Mucosa of gallbladder (tissue), 1 donor: ENCODE data around the gene TMEM151A. TPM values are rescaled to one million over a fixed set of nuclear protein-coding genes. Genes with fewer than 3 reads are reported as not detected.
"Not testable (repeated sequence)": the region's sequence is repeated elsewhere in the genome, so short reads cannot be mapped to it uniquely, and the experiment has no call there.

Experiments used
- DNase-seq: peaks from one replicate; pipeline ENCODE4 v3.0.0-alpha.2; 2020; ENCODE audit warnings: low spot score
- total RNA-seq: library from RNA; stranded (reverse); gene quantifications from one replicate; pipeline ENCODE4 v1.2.1, GENCODE V29; 2021
- donor health status: DM: no; HTN: no; CAD: no.

Gene TMEM151A
- total RNA-seq: 61.6 TPM

DNA sequence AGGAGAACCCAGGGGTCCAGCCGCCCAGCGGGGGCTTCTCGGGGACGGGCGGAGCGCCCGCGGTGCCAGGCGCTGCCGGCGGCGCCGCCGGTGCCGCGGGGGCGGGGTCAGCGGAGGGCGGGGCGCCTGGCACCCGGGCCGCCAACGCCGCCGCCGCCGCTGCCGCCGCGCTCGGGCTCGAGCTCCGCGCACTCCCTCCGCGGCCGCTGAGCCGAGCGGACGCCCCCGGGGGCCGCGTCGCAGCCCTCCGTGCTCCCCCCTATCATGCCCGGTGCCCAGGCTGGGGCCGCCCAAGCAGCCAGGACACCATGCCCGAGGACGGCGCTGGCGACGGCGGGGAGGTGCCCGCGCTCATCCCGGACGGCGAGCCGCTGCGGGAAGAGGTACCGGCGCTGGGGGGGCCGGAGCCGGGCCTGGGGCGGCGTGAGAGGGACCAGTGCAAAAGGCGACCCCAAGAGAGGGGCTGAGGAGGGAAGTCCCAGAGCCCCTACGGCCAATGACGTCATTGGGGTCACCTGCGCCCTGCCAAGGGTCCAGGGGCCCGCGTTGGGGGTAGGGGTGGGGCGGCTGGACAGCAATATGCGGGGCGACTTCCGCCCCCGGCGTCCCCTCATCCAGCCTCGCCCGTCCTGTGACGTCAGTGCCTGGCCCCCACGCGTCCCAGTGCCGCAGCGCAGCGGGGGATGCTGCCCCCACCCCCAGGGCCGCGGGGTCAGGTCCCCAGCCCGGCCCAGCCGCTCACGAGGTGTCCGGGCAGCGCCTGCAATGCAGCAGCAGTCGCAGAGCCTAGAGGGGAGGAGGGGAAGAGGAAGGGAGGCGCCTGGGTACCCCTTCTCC lies at the start of gene TMEM151A:
TSS of gene TMEM151A (plus strand) at position 189 of the 837 bp plus-strand sequence. CDS start at position 309, 120 bp downstream.
- no peak for DNase-seq

DNA sequence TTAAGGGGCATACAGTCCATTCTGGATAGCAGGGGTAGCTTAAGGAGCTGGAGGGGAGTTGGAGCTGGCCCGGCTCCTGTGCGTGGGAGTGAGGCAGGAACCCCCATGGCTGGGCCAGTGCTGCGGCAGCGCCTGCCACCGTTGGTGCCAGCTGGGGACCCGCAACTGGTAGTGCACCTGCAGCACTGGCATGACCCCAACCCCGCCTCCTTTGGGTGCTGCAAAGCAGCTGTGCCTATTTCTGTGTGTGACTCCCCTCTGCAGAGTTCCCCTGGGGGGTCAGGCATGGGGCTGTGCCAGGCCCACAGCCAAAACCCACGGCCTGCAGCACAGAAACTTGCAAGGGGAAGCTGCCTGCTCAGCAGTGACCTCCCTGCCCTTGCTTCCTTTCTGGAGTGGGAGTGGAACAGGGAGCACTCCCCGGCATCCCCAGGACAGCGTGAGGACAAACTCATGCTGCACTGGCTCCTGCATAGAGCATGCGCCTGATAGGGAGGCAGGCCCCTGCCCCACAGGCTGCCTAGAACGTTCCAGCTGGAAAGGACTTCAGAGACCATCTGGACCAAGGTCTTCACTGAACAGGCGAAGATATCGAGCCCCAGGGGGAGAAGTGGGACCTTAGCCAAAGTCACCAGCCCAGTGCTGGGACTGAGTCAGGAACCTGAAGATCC lies 49.5 kb upstream of the TMEM151A start:
- DNase-seq: no peak

DNA sequence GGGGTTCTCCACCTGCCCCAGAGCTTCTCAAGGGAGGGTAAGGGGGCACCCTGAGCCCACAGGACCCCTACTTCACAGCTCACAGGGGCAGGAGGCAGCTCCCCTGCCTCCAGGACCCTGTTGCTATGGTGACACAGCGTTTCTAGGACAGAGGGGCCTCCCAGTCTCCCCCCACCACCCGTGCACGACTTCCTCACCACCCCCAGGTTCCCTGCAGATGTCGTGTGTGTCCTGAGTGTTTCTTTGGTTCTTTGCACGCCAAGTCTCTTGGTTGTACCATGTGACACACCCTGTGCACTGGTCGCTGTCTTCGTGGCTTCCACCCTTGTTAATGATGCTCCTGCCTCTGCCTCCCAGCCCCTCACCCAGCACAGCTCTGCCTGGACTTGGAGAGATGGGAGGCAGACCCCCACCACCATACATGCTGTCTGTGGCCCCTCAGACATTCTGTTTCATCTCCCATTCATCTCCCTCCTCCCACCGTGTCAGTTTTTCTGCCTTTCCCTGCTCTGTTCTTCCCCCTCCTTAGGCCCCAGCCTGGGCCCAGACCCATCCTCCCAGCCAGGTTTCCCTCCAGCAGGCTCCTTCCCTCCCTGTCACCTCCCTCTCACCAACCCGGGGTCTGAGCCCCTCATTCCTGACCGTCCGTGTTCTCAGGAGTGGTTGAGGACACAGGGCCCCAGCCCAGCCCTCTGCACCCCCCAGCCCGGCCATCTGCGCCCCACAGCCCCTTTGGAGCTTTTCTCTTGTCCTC lies 47.7 kb upstream of the TMEM151A start:
- DNase-seq: no peak

DNA sequence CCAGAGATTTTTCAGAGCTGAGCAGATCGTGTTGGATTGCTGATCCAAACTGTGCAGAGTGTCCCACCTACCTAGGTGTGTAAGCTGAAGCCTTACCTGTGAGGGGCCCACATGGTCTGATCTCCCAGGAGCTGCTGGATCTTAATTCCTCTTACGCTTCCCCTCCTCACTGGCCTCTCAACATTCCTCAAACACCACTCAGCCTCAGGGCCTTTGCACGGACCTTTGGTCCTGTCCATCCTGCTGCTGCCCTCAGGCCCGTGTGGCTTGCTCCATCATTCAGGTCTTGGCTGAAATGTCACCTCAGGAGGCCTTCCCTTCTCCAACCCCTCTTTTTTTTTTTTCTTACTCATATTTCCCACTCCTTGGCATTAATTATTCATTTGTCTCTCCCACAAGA lies 44.4 kb upstream of the TMEM151A start:
- DNase-seq: no peak

DNA sequence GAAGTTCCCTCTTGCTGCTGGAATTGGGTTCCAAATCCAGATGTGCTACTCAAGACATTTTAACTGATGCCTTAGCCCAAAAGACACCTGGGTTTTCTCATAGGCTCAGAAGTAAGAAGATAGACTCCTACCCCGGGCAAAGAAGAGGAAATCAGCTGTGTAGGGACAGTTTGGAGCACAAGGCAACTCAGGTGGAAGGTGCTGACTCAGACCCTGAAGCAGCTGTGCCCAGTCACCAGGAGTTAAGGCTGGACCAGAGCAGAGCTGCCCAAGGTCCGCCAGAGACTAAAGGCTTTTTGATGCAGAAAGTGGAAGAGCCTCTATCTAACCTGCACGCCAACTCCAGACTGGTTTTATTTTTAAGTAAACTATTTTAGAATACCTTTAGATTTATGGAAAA lies 43.9 kb upstream of the TMEM151A start:
- no peak for DNase-seq

DNA sequence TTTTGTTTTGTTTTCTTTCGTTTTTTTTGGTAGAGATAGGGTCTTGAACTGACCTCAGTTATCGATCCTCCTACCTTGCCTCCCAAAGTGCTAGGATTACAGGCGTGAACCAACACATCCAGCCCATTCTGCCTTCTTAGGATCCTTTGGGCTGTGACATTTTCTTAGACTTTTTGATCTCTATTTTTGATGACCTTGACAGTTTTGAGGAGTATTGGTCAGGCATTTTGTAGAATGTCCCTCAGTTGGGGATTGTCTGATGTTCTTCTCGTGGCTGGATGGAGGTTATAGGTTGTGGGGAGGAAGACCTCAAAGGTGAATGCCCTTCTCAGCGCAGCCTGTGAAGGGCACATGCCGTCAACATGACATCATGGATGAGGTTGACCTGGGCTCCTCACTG lies 42.8 kb upstream of the TMEM151A start:
- DNase-seq: no peak

DNA sequence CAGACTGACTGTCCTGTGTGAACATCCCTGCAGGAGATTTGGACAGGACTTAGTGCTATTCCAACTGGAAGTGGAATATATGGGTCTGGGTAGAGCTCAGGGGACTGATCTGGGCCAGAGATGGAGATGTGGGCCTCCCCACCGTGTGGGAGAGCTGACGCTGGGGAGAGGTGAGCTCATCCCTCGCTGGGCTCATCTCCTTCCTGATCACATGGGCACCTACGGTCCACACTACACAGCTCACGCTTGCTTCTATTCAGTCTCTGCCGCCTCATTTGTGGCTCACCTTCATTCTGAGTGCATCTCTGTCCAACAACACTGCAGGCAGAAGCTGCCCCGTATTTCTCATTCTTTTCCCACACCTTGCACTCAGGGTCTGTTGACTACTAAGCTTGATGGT lies 39.9 kb upstream of the TMEM151A start:
- no peak for DNase-seq

DNA sequence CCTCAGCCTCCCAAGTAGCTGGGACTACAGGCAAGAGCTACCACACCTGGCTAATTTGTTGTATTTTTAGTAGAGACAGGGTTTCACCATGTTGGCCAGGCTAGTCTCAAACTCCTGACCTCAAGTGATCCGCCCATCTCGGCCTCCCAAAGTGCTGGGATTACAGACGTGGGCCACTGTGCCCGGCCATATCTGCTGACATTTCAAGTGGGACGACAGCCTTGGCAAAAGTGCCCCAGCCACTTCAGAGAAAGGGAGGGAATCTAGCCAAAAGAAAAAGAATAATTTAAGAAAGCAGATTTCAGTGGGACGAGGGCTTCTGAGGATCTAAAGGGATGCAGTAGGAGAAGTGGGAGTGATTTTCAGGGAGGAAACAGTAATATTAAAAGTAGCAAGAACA lies 38.6 kb upstream of the TMEM151A start:
- not testable (repeated sequence) for DNase-seq

DNA sequence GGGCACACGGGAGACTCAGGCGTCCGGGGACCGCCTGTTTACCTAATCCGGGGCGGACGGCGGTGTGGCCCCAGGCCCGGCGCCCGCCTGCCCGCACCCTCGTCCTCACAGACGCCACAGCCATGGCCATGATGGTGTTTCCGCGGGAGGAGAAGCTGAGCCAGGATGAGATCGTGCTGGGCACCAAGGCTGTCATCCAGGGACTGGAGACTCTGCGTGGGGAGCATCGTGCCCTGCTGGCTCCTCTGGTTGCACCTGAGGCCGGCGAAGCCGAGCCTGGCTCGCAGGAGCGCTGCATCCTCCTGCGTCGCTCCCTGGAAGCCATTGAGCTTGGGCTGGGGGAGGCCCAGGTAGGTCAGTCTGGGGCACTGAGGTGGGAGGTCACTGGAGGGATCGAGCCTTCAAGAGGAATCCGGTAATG lies 33.2 kb upstream of the TMEM151A start:
- no peak for DNase-seq

DNA sequence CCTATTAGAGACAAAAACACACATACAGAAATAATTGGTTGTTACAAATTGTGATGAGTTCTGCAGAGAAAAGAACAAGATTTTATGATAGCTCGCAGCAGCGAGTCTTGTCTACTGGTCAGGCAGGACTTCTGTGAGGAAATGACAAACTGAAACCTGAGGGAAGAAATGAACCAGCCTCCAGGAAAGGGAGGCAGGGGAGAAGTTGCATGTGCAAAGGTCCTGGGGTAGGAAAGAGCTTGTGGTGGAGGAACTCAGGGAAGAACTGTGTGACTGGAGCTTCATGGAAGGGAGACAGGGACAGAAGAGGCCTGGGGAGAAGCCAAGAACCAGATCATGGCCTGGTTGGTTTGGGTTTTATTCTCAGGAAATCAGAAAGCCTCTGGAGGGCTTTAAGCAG lies 32.5 kb upstream of the TMEM151A start:
- no peak for DNase-seq

DNA sequence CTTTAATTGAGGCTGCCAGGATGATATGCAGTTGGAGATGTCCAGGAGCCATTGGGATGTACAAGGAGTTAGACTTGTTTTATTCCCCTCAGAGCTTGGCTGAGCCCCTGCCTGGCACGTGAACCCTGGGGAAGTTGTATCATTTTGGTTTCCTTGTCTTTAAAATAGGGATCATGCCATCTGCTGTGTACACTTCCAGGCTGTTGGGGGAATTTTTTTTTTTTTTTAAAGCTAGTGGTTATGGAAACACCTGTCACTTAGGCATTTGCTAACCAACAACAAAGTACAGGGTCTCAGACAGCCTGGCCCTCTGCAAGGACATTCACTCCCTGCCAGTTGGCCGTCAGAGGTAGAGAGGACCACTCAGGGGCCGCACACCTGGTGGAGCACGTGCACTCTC lies 31.7 kb upstream of the TMEM151A start:
- DNase-seq: no peak

DNA sequence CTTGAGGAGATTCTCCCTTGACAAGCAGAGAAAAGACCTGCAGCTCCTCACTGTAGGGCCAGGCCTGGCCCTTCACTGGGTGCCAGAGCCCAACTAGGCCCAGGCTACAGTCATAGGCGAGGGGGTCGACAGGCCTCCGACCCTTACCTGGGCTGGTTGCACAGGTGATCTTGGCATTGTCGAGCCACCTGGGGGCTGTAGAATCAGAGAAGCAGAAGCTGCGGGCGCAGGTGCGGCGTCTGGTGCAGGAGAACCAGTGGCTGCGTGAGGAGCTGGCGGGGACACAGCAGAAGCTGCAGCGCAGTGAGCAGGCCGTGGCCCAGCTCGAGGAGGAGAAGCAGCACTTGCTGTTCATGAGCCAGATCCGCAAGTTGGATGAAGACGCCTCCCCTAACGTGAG lies 30.1 kb upstream of the TMEM151A start:
- no peak for DNase-seq

DNA sequence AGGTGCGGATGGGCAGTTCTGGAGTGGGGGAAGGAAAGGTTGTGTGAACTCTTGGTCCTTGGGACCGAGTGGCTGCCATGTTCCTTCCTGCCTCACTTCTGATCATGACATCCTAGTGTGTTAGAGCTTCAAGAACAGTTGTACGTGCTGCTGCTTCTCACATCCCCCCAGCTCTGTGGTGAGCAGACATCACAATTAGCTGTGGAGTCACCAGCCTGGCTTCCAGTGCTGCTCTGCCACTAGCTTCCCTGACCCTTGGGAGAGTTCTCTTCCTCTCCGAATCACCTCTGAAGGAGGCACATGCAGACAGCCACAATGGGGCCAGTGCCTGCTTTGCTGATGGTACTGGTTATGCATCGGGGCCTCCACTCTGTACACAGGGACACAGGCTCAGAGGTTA lies 29.5 kb upstream of the TMEM151A start:
- no peak for DNase-seq

DNA sequence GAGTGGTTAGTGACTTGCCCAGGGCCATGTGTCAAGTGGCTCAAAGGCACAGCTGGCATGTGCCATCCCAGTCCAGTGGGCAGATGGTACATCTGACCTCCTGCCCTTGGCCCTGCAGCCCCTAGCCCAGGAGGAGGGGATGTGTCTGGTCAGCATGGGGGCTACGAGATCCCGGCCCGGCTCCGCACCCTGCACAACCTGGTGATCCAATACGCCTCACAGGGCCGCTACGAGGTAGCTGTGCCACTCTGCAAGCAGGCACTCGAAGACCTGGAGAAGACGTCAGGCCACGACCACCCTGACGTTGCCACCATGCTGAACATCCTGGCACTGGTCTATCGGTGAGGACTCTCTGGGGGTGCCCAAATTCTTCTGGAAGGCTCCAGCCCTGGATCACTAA lies 29.0 kb upstream of the TMEM151A start:
- DNase-seq: no peak

DNA sequence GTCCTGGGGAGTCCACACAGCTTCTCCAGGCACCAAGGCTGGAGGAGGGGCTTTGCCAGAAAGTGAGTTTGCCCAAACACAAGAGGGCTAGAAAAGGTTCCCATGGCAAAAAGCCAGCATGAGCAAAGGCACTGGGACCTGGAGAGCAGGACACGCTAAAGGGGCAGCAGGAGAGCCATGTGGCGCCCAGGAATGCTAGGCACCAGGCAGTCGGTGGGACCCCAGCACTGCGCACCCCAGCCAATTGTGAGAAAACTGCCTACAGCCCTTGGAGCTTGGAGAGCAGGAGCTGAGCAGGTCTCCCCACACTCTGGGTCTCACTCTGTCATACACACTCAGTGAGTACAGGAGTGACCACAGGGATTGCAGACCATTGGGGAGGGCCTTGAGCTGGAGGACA lies 28.5 kb upstream of the TMEM151A start:
- no peak for DNase-seq

DNA sequence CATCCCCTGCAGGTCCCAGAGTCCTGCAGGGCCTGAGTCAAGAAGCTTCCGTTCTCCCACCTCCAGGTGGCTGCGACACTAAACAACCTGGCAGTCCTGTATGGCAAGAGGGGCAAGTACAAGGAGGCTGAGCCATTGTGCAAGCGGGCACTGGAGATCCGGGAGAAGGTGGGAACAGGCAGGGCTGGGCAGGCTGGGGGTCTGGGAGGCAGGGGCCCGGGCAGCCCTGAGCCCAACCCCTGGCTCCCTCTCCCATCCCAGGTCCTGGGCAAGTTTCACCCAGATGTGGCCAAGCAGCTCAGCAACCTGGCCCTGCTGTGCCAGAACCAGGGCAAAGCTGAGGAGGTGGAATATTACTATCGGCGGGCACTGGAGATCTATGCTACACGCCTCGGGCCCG lies 27.9 kb upstream of the TMEM151A start:
- no peak for DNase-seq

DNA sequence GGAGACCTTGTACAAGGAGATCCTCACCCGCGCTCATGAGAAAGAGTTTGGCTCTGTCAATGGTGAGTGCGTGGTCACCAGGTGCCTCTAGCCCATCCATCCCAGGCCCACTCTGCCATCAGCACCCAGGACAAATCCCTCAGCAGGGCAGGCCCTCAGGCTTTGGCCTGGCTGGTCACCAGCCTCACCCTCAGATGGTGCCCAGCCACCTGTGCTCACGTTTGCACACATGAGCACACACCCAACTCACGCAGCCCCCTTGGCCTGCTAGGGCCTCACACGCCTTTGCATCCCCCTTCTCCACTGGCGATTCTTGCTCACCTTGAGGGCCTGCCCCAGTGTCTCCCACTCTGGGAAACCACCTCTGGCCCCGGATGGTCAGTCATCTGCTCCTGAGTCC lies 27.3 kb upstream of the TMEM151A start:
- DNase-seq: no peak

DNA sequence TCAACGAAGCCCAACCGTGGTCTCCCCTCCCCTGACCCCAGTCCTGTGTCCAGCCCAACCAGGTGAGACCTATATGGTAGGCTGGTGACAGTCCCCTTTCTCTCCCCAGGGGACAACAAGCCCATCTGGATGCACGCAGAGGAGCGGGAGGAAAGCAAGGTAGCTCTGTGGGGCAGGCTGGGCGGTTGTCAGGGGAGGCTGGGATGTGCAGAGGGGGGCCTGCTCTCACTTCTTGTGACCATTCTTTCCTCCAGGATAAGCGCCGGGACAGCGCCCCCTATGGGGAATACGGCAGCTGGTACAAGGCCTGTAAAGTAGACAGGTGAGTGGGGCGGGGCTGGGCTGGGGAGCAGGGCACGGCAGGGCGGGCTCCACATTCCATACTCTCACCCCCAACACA lies 26.8 kb upstream of the TMEM151A start:
- no peak for DNase-seq

DNA sequence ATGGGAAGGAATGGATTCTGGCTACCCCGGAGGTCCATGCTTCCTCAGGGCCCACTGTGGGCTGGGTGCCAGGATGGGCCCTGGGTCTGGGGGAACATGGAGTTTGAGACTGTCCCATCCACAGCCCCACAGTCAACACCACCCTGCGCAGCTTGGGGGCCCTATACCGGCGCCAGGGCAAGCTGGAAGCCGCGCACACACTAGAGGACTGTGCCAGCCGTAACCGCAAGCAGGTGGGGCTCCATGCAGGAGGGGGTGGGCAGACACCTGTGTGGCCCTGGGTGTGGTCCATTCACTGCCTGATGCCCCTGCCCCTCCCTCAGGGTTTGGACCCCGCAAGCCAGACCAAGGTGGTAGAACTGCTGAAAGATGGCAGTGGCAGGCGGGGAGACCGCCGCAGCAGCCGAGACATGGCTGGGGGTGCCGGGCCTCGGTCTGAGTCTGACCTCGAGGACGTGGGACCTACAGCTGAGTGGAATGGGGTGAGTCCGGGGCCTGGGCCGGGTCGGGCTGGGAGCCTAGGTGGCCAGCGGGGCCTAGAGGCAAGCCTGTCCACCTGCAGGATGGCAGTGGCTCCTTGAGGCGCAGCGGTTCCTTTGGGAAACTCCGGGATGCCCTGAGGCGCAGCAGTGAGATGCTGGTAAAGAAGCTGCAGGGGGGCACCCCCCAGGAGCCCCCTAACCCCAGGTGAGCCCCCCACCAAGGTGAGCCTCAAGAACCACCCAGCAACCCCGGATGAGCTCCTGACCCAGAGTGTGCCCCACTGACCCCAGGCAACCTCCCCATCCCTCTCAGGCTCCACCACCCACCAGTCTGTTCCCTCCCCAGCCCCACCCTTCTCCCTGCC lies 25.9 kb upstream of the TMEM151A start:
- DNase-seq: no peak

DNA sequence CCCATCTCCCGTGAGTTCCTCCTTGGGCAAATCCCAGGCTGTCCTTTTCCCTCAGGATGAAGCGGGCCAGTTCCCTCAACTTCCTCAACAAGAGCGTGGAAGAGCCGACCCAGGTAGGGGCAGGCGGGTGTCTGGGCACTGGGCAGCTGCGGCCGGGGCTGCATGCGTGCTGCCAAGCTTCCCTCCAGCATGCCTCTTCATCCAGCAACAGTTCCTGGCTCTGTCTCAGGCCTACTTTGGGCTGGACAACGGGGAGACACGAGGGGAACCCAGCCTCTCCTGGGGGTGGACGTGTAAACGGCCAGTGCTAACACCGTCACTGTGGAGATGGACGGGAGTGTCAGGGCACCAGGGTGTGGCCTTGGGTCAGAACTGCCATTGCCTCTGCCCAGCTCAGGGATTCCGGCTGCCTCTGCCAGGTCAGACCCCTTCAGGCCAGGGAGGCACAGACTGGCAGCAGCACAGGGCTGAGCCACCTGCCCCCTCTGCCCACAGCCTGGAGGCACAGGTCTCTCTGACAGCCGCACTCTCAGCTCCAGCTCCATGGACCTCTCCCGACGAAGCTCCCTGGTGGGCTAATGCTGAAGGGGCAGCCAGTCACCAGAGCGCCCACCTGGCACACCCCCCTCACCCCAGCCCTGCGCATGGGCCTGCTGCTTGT lies 25.2 kb upstream of the TMEM151A start:
- no peak for DNase-seq

DNA sequence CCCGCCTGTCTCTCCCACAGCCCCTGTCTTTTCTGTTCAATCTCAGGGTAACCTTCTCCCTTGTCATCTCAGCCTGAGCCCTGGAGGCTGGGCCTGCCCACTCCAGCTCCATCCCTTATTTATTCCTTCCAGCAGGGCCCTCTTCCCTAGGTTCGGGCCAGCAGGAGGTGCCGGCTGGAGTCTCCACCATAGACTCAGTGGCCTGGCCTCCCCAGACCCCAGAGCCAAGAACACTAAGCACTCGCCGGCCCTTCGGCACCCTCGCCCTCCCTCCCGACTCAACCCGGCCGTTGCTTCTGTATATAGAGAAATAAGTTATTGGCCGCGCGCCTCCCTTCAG lies 24.7 kb upstream of the TMEM151A start:
- no peak for DNase-seq
